ENCODE results near the gene PLCB1.

The PLCB1 gene

DNA sequence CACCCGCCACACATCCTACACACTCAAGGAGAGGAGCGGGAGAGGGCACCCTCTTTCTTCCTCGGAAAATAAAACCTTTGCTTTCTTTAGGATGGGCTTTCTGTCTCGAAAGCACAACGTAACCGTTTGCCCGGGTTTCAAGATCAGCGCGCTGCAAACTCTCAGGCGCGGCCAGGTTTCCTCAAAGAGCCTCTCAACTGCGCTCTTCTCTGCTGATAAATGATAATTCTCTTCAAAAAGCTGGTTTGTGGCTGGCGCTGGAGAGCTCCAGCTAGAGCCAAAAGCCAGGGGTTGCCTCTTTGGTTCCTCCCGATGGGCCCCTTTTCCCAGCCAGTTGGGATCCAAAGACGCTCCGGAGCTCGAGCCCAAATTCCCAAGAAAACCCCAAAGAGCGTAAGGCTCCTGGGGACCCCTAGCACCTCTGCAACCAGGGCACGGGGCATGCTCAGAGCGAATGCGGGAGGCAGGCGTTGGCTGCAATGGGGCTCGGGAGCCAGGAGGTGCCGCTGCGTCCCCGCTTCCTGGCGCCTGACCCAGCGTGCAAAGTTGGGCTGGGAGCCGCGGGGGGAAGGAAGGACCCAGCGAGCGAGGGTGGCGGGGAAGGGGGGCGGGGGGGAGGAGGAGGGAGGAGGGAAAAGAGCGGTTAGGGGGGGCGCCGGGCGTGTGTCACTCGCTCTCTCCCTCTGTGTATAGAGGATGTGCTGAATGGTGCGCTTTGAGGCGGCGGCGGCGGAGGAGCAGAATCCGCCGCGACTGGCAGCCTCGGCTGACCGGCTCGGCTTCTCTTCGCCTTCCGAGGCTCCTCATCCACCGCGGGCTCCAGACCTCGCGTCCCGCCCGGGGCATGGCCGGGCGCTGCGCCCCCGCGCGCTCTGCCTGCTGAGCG, at the start of gene PLCB1:
Gene PLCB1 (plus strand): TSS at position 669 of the 886 bp plus-strand sequence. CDS start 386 bp downstream, outside the sequence.
- in situ Hi-C loops (cut with HindIII; ENCODE audit: low sequenced_read_pairs) = no loop called here
- peak within 1 kb of the TSS; percentile 54 for H3K4me3 ChIP-seq (ENCODE audit: low read depth, low read length)
- DNase-seq (ENCODE audit: low read depth, low spot score) = peak; percentile 83
- TF ChIP-seq, protein P1, sequence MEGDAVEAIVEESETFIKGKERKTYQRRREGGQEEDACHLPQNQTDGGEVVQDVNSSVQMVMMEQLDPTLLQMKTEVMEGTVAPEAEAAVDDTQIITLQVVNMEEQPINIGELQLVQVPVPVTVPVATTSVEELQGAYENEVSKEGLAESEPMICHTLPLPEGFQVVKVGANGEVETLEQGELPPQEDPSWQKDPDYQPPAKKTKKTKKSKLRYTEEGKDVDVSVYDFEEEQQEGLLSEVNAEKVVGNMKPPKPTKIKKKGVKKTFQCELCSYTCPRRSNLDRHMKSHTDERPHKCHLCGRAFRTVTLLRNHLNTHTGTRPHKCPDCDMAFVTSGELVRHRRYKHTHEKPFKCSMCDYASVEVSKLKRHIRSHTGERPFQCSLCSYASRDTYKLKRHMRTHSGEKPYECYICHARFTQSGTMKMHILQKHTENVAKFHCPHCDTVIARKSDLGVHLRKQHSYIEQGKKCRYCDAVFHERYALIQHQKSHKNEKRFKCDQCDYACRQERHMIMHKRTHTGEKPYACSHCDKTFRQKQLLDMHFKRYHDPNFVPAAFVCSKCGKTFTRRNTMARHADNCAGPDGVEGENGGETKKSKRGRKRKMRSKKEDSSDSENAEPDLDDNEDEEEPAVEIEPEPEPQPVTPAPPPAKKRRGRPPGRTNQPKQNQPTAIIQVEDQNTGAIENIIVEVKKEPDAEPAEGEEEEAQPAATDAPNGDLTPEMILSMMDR (IDR thresholded peaks at IDR 0.05; ENCODE audit: low read depth, low read length) = peak; percentile 95

DNA sequence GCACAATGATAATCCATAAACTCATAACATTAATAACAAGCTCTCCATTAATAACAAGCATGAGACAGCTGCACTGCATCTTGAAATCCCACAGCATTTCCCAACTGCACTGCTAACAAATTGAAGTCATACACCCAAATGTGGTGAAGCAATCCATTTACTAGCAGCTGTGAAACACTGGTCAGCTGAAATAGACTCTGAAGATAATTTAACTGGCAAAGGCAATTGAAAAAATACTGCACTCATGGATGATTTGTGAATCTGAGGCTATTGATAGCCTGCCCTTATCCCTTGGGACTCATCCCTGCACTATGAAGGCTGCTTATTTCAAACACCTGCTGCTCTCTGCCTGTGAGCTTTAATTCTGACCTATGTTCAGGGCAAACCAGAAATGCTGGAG, 49.1 kb upstream of the PLCB1 start:
- TF ChIP-seq, protein P1 (IDR thresholded peaks at IDR 0.05; ENCODE audit: low read depth, low read length) = no peak
- DNase-seq (ENCODE audit: low read depth, low spot score) = no peak
- H3K4me3 ChIP-seq (ENCODE audit: low read depth, low read length) = no peak overlapping the region
- in situ Hi-C loops (cut with HindIII; ENCODE audit: low sequenced_read_pairs) = no loop called here

DNA sequence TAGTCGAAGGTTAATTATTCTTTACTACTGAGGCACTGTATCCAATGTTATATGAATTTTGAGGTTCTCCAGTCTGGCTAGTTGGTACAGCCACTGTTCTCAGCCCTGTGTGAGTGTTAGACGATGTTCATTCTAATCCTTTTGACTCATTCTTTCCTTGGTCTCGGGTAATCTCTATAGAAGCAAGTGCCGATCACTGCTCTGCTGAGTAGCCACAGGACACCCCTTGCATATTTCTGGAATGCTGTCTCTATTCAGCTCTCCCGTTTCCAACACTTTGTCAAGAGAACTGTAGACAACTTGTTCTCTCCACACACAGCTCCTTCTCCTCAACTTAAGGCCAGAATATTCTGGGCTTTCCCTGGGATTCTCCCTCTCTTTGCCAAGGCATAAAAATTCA, 42.4 kb upstream of the PLCB1 start:
- in situ Hi-C loops (cut with HindIII; ENCODE audit: low sequenced_read_pairs) = no loop called here
- TF ChIP-seq, protein P1 (IDR thresholded peaks at IDR 0.05; ENCODE audit: low read depth, low read length) = no peak

DNA sequence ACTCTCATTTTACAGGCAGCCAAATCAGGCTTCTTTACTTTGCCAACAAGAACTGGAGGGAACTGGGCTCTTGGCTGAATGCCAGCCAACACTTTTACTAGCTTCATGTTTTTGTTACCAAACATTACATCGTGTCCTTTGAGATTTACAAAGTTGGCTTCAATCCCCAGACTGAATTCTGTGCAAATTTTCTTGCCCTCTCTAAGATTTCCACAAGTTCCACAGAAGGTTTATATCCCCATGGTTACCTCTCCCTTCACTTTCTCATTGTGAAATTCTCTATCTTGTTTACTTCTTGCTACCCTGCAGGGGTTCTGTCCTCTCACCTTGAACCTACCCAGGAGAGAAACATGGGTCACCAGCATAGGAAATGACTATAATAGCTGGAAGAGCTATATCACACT, 37.6 kb upstream of the PLCB1 start:
- in situ Hi-C loops (cut with HindIII; ENCODE audit: low sequenced_read_pairs) = no loop called here
- peak; percentile 56 for DNase-seq (ENCODE audit: low read depth, low spot score)
- TF ChIP-seq, protein P1 (IDR thresholded peaks at IDR 0.05; ENCODE audit: low read depth, low read length) = no peak

More for the DNA sequence above, 42.4 kb upstream of the PLCB1 start:
- no peak overlapping the region for H3K4me3 ChIP-seq (ENCODE audit: low read depth, low read length)
- DNase-seq (ENCODE audit: low read depth, low spot score) = no peak

DNA sequence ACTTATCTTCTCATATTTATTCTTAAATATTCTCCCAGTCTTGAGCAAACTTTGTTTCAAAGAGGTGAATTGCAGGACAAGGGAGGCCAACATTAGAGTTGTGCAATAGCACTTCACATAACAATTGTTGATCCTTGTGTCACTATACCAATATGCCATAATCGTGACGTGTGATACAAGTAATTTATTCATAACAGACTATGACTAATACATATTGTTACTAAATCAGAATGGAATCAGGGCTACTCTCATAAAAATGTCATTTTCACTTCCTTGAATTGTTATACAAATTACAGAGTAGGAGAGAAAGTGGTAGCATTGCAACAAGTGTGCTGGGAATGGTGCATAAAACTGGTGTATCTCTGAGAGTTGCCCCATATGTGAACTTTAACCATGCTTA, 37.2 kb upstream of the PLCB1 start:
- in situ Hi-C loops (cut with HindIII; ENCODE audit: low sequenced_read_pairs) = no loop called here
- no peak overlapping the region for H3K4me3 ChIP-seq (ENCODE audit: low read depth, low read length)
- TF ChIP-seq, protein P1 (IDR thresholded peaks at IDR 0.05; ENCODE audit: low read depth, low read length) = no peak
- DNase-seq (ENCODE audit: low read depth, low spot score) = no peak

More for the DNA sequence above, 37.6 kb upstream of the PLCB1 start:
- H3K4me3 ChIP-seq (ENCODE audit: low read depth, low read length) = no peak overlapping the region

DNA sequence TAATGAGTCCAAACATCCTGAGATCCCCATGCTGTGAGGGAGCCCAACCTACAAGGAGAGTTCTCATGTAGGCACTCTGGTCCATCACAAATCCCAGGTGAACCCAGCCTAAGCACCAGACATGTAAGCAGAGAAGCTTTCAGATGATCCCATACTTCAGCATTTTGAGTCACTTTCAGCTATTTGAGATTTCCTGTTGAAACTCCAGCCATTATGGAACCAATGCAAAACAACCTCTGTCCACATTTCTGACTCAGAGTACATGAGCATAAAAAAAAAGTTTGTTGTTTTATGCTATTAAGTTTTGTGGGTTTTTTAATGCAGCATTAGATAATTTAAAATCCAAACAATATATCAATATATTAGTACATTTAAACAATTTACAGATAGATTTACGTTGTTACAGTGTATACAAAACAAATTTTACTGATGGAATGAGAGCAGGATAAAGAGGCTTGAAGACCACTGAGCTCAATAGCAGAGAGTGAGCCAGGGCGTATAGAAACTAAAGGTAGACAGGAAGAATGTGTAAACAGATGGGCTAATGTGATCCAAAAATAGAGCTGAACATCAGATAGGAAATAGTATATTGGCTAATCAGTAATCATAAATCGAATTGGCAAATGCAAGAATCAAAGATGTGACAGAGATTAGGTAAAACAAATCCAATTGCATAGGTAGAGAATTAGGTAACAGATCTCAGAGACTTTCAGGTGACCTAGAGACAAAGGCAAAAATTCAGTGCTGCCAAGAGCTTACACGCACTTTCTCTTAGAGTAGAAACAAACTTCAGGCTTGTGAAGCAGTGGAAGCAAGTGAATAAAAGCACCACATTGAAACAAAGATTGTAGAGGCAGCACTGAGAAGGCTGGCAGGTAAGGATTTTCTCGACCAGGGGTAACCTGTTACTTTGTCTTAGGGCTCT, 36.2 kb upstream of the PLCB1 start:
- no peak overlapping the region for H3K4me3 ChIP-seq (ENCODE audit: low read depth, low read length)
- DNase-seq (ENCODE audit: low read depth, low spot score) = peak; percentile 42
- in situ Hi-C loops (cut with HindIII; ENCODE audit: low sequenced_read_pairs) = no loop called here
- TF ChIP-seq, protein P1 (IDR thresholded peaks at IDR 0.05; ENCODE audit: low read depth, low read length) = no peak

All from astrocyte of the spinal cord (primary cell).